Pericardium fibroblast (primary cell): ENCODE measurements around the gene ATP6V0B. TPM values are rescaled to one million over a fixed set of nuclear protein-coding genes. Genes with fewer than 3 reads are reported as not detected.

Source experiments
- total RNA-seq: library from RNA; depleted of rRNA; stranded (reverse); fragments of >200 nt; gene quantifications from 2 replicates; pipeline ENCODE4 v1.2.3, GENCODE V29; 2015

Gene ATP6V0B
- 72.8 and 127 TPM in 2 replicates for total RNA-seq

GRCh38 chr1:43974443-43975248, at the start of gene ATP6V0B:
TSS of gene ATP6V0B (plus strand) at chr1:43974960. CDS start at chr1:43975041, 81 bp downstream.

GRCh38 chr1:43933386-43934100, 41.2 kb upstream of the ATP6V0B start, which contains the start of gene ARTN:
TSS of gene ARTN (plus strand) at chr1:43933801. CDS start at chr1:43935657, 1,856 bp downstream.

GRCh38 chr1:43946236-43947060, 28.3 kb upstream of the ATP6V0B start, which contains the start of gene IPO13:
TSS of gene IPO13 (plus strand) at chr1:43946950. CDS start at chr1:43947601, 651 bp downstream.

GRCh38 chr1:43969746-43970466, 4.9 kb upstream of the ATP6V0B start, which contains the start of gene DPH2:
TSS of gene DPH2 (plus strand) at chr1:43970010. CDS start at chr1:43970176, 166 bp downstream.

DNA sequence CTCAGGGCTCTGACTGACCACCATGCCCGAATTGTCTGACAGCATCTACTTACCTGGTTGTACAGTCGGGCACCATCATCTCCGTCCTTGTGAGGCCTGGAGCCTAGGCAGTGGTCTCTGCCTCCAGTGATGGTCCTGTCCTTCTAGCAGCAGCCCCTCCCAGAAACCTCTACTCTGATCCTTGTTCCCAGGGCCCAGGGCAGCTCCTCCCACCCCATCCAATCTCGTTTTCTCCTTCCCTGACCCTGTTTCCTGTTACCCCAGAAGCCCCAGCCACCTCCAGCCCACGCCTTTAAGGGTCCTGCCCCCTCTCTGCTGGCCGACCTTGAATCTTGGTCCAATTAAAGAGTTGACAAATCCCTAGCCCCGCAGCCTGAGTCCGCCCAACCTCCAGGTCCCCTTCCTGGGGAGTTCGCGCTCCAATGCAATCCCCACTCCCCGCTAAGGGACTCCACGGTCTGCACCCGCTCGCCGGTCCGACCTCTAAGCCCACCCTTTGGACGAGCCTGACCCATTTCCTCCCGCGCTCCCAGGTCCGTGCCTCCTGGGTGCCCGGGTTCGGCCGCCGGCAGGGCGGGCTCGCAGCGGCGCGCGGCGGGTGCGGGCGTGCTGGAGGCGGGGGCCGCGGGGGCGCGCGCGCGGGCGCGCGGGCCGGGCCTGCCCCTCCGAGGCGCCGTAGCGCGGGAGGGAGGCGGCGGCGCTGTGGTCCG, 3.9 kb downstream of the ATP6V0B start, which contains the start of gene B4GALT2:
TSS of gene B4GALT2 (plus strand) at position 660 of the 710 bp plus-strand sequence. CDS start 1,951 bp downstream, outside the sequence.

GRCh38 chr1:43991476-43992231, 16.9 kb downstream of the ATP6V0B start, which contains the start of gene CCDC24:
TSS of gene CCDC24 (plus strand) at chr1:43991599. CDS start at chr1:43991879, 280 bp downstream.

Other genes with a start within 250 kb of the ATP6V0B start
- gene ARTN, start 41.2 kb upstream of the ATP6V0B start, total RNA-seq, result not detected in 2 replicates
- 18.0 and 24.4 TPM in 2 replicates for gene IPO13, start 28.0 kb upstream of the ATP6V0B start, total RNA-seq
- 6.5 and 23.9 TPM in 2 replicates for gene DPH2, start 5.0 kb upstream of the ATP6V0B start, total RNA-seq
- gene B4GALT2, start 4.2 kb downstream of the ATP6V0B start, total RNA-seq, result 98.6 and 106 TPM in 2 replicates
- gene CCDC24, start 16.6 kb downstream of the ATP6V0B start, total RNA-seq, result 0.43 and 2.2 TPM in 2 replicates
- gene SLC6A9, start 56.5 kb downstream of the ATP6V0B start, total RNA-seq, result 11.6 and 16.0 TPM in 2 replicates
- under 0.01 TPM in 1 of 2 replicates, not detected in the other for gene KLF17, start 143.9 kb downstream of the ATP6V0B start, total RNA-seq
- not detected in 2 replicates for gene KLF18, start 166.7 kb downstream of the ATP6V0B start, total RNA-seq
- 17.0 and 32.8 TPM in 2 replicates for gene DMAP1, start 238.5 kb downstream of the ATP6V0B start, total RNA-seq